Ovary (tissue), 3 donors: ENCODE measurements around the gene ABHD17A.

Experiments
- CTCF ChIP-seq, 3 donors: fragments of 450-650 bp in 2 of 3; fragments of 200-600 bp in 1 of 3; IDR thresholded peaks; one replicate each; pipeline versions ENCODE4 v1.5.1 to v1.8.0; 2016 to 2022; ENCODE audit warnings: antibody characterized with exemption in 3 of 3, mild to moderate bottlenecking in 1 of 3
- EP300 ChIP-seq: sonication (generic); formaldehyde crosslinking; IDR thresholded peaks from one replicate; pipeline ENCODE4 v1.6.1; 2017; ENCODE audit warnings: antibody characterized with exemption
- POLR2A ChIP-seq: fragments of 450-650 bp; IDR thresholded peaks from one replicate; pipeline ENCODE4 v1.6.1; 2017; ENCODE audit warnings: antibody characterized with exemption, mild to moderate bottlenecking, moderate library complexity
- donor health status: DM: no; HTN: no; CAD: no.

GRCh38 chr19:1849886-1850398 lies 35.4 kb downstream of the ABHD17A start:
- TF ChIP-seq CTCF (IDR thresholded peaks at IDR 0.05) = no peak
- TF ChIP-seq POLR2A = no peak
- TF ChIP-seq EP300 = no peak
